HEK293T (cell line): ENCODE measurements around the gene DDX41.
"Not testable (repeated sequence)": the region's sequence is repeated elsewhere in the genome, so short reads cannot be mapped to it uniquely, and the experiment has no call there.

Experiments
- CTCF ChIA-PET: fragments of 350-600 bp; formaldehyde crosslinking; extraction: SDS; loops from one replicate; lab custom pipeline; 2021; ENCODE audit warnings: antibody characterized with exemption, inconsistent platforms; lab: Yijun Ruan, JAX
- POLR2A ChIA-PET: fragments of 350-600 bp; formaldehyde crosslinking; extraction: SDS; loops from one replicate; lab custom pipeline; 2020; ENCODE audit warnings: antibody characterized with exemption, inconsistent platforms; lab: Yijun Ruan, JAX
- DNase-seq: peaks from one replicate; pipeline ENCODE4 v3.0.0; 2012; ENCODE audit warnings: mixed read lengths; ENCODE audit errors: extremely low spot score
- ARNT ChIP-seq: fragments of 450-650 bp; IDR thresholded peaks from 2 replicates; pipeline ENCODE4 v1.6.1; 2017; ENCODE audit warnings: mild to moderate bottlenecking
- BHLHE40 ChIP-seq: fragments of 450-650 bp; IDR thresholded peaks from 2 replicates; pipeline ENCODE4 v1.6.1; 2016; ENCODE audit warnings: mild to moderate bottlenecking, moderate library complexity, borderline replicate concordance
- CTBP1 ChIP-seq: fragments of 450-650 bp; IDR thresholded peaks from 2 replicates; pipeline ENCODE4 v1.6.1; 2016; ENCODE audit warnings: borderline replicate concordance
- ELF4 ChIP-seq: fragments of 450-650 bp; IDR thresholded peaks from 2 replicates; pipeline ENCODE4 v1.6.1; 2017; ENCODE audit warnings: antibody characterized with exemption
- FOXA1 ChIP-seq: fragments of 450-650 bp; IDR thresholded peaks from 2 replicates; pipeline ENCODE4 v1.6.1; 2016; ENCODE audit warnings: mild to moderate bottlenecking
- FOXK2 ChIP-seq: fragments of 450-650 bp; IDR thresholded peaks from 2 replicates; pipeline ENCODE4 v1.6.1; 2016; ENCODE audit warnings: mild to moderate bottlenecking
- FOXM1 ChIP-seq: fragments of 450-650 bp; IDR thresholded peaks from 2 replicates; pipeline ENCODE4 v1.6.1; 2017; ENCODE audit warnings: mild to moderate bottlenecking, borderline replicate concordance
- HDGF ChIP-seq: fragments of 450-650 bp; IDR thresholded peaks from 2 replicates; pipeline ENCODE4 v1.6.1; 2017; ENCODE audit warnings: antibody characterized with exemption, borderline replicate concordance
- L3MBTL2 ChIP-seq: fragments of 450-650 bp; conservative IDR thresholded peaks from 2 replicates; pipeline ENCODE4 v1.6.1; 2016; ENCODE audit warnings: mild to moderate bottlenecking
- LEF1 ChIP-seq: fragments of 450-650 bp; IDR thresholded peaks from 2 replicates; pipeline ENCODE4 v1.6.1; 2017; ENCODE audit warnings: mild to moderate bottlenecking, borderline replicate concordance
- NFRKB ChIP-seq: fragments of 450-650 bp; IDR thresholded peaks from 2 replicates; pipeline ENCODE4 v1.6.1; 2016; ENCODE audit warnings: mild to moderate bottlenecking, moderate library complexity
- PKNOX1 ChIP-seq: fragments of 450-650 bp; IDR thresholded peaks from 2 replicates; pipeline ENCODE4 v1.6.1; 2016
- SUZ12 ChIP-seq: fragments of 450-650 bp; IDR thresholded peaks from 2 replicates; pipeline ENCODE4 v1.6.1; 2016; ENCODE audit warnings: mild to moderate bottlenecking
- TARDBP ChIP-seq: fragments of 450-650 bp; IDR thresholded peaks from 2 replicates; pipeline ENCODE4 v1.6.1; 2016
- ZNF384 ChIP-seq: fragments of 450-650 bp; IDR thresholded peaks from 2 replicates; pipeline ENCODE4 v1.6.1; 2016

Gene DDX41

GRCh38 chr5:177516601-177517568, at the start of gene DDX41:
Gene DDX41 (minus strand): TSS chr5:177516961. CDS start chr5:177516945, 16 bp downstream.
- POLR2A ChIA-PET: interaction anchor here (0.6 to 2.2 kb wide), 13 partner anchors 9 to 150 kb away, joined by 3 to 8 read pairs (median 5); partner anchors contain the start of genes DBN1 and PDLIM7
- CTCF ChIA-PET: interaction anchor here (0.7 to 2.4 kb wide), 2 partner anchors 15 to 126 kb away, joined by 3 to 8 read pairs; no protein-coding TSS in a partner anchor
- peak; percentile 99 for DNase-seq
- peak; percentile 57 for TF ChIP-seq L3MBTL2
- no peak; the same call in 1 of the 2 replicates for TF ChIP-seq HDGF
- TF ChIP-seq PKNOX1: 0 out of 2 replicates have a peak, but pooled peaks have one; percentile 25

GRCh38 chr5:177565046-177565445, 48.3 kb upstream of the DDX41 start:
- DNase-seq: no peak
- POLR2A ChIA-PET: no interaction called here
- TF ChIP-seq FOXM1 (no peak), L3MBTL2 (no peak), FOXA1 (no peak), HDGF (no peak), NFRKB (no peak), PKNOX1 (no peak), ARNT (no peak), BHLHE40 (no peak), LEF1 (no peak), TARDBP (no peak), SUZ12 (no peak), CTBP1 (no peak), FOXK2 (no peak), ZNF384 (no peak)
- CTCF ChIA-PET: no interaction called here

- CTCF ChIA-PET, POLR2A ChIA-PET, DNase-seq: not testable (repeated sequence)
Measured at GRCh38 chr5:177559446-177559941, 42.7 kb upstream of the DDX41 start.

- POLR2A ChIA-PET: interaction anchor here (1.1 to 1.4 kb wide), 3 partner anchors 12 to 42 kb away, joined by 4 to 6 read pairs (median 5); partner anchors contain the start of genes B4GALT7 and TMED9
- TF ChIP-seq ZNF384: no peak
- TF ChIP-seq CTBP1: no peak
- TF ChIP-seq HDGF: no peak
- no peak for TF ChIP-seq LEF1
- CTCF ChIA-PET: interaction anchor here (0.6 kb wide), 2 partner anchors 294 to 575 kb away, joined by 3 to 4 read pairs; no protein-coding TSS in a partner anchor
- no peak for DNase-seq
Measured at GRCh38 chr5:177557796-177558195, 41.0 kb upstream of the DDX41 start.

- CTCF ChIA-PET: interaction anchor here (0.6 kb wide), 1 partner anchor 293 kb away, joined by 3 read pairs; no protein-coding TSS in a partner anchor
- no peak for DNase-seq
- POLR2A ChIA-PET: interaction anchor here (0.6 to 1.4 kb wide), 2 partner anchors 11 to 20 kb away, joined by 3 to 6 read pairs; no protein-coding TSS in a partner anchor
- TF ChIP-seq CTBP1: no peak
- TF ChIP-seq NFRKB: no peak
- TF ChIP-seq TARDBP: no peak
- TF ChIP-seq FOXM1: no peak
- TF ChIP-seq L3MBTL2: no peak
- no peak for TF ChIP-seq BHLHE40
- TF ChIP-seq PKNOX1: peak; percentile 51; the same call in 1 of the 2 replicates
Measured at GRCh38 chr5:177557041-177557647, 40.4 kb upstream of the DDX41 start.

GRCh38 chr5:177555665-177556064, 38.9 kb upstream of the DDX41 start:
- ChIA-PET CTCF (no interaction called here), POLR2A (no interaction called here)
- no peak for TF ChIP-seq LEF1
- no peak for TF ChIP-seq TARDBP
- no peak for TF ChIP-seq SUZ12
- no peak for TF ChIP-seq ELF4
- TF ChIP-seq ARNT: no peak
- TF ChIP-seq PKNOX1: no peak
- no peak for TF ChIP-seq FOXK2
- no peak for TF ChIP-seq FOXM1
- no peak for TF ChIP-seq BHLHE40
- TF ChIP-seq CTBP1: no peak
- no peak for DNase-seq
